Fibroblast of the aortic adventitia (primary cell): ENCODE measurements around the gene CPZ. TPM values are rescaled to one million over a fixed set of nuclear protein-coding genes. Genes with fewer than 3 reads are reported as not detected.

Experiments
- DNase-seq: peaks from one replicate; pipeline ENCODE4 v3.0.0-alpha.2; 2010; ENCODE audit warnings: low read depth
- H3K4me3 ChIP-seq: 2 replicates; pipeline ENCODE4 v1.5.1; 2011; ENCODE audit warnings: low read depth, mild to moderate bottlenecking, control low read depth, low read length, moderate library complexity
- total RNA-seq: library from RNA; depleted of rRNA; stranded (reverse); fragments of >200 nt; gene quantifications from 2 replicates; pipeline ENCODE4 v1.2.3, GENCODE V29; 2012; ENCODE audit warnings: low replicate concordance
- TF ChIP-seq, protein P1 (sequence below): IDR thresholded peaks from 2 replicates; pipeline ENCODE4 v1.5.1; 2011; ENCODE audit warnings: mild to moderate bottlenecking, low read length, control low read depth, inconsistent platforms; ENCODE audit not compliant: insufficient read depth

CPZ gene
- total RNA-seq = 7.0 and 24.9 TPM in 2 replicates

DNA sequence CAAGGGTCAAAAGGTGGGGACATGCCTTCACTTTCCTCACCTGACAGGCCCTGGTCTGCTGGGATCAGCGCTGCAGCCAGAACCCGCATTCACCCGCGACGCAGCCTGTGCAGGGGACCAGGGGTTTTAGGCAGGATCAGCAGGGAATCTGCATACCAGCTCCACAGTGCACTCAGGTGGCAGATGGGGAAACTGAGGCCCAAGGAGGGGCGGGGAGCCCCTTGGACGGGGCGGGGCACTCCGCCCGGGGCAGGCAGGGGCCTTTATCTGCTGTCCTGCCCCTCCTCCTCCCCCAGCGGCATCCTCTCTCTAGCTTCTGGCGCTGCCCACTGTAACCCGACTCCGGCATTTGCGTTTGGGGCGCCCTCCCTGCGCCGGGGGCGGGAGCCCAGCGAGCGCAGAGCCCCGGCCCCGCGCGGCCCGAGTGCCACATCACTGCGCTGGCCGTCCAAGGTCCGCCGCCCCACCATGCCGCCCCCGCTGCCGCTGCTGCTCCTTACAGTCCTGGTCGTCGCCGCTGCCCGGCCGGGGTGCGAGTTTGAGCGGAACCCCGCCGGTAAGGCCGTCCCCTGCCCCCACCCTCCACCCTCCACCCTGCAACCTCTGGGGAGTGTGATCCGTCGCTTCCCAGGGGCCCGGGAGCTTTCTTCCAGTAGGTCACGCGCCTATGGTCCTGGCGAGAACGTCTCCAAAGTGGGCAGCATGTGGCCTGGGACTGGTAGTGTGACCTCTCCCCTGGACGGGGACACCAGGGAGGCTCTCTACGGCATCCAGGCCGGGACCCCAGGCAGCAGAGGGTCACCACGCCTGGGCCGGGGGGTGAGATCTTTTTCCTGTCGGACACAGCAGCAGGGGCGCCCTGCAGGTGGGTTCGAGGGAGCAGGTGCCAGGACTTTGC is at the start of gene CPZ:
TSS of gene CPZ (plus strand) at position 400 of the 898 bp plus-strand sequence. CDS start at position 469, 69 bp downstream.
- peak within 1 kb of the TSS; percentile 62 for H3K4me3 ChIP-seq
- TF ChIP-seq, protein P1, sequence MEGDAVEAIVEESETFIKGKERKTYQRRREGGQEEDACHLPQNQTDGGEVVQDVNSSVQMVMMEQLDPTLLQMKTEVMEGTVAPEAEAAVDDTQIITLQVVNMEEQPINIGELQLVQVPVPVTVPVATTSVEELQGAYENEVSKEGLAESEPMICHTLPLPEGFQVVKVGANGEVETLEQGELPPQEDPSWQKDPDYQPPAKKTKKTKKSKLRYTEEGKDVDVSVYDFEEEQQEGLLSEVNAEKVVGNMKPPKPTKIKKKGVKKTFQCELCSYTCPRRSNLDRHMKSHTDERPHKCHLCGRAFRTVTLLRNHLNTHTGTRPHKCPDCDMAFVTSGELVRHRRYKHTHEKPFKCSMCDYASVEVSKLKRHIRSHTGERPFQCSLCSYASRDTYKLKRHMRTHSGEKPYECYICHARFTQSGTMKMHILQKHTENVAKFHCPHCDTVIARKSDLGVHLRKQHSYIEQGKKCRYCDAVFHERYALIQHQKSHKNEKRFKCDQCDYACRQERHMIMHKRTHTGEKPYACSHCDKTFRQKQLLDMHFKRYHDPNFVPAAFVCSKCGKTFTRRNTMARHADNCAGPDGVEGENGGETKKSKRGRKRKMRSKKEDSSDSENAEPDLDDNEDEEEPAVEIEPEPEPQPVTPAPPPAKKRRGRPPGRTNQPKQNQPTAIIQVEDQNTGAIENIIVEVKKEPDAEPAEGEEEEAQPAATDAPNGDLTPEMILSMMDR = no peak
- peak; percentile 38 for DNase-seq

DNA sequence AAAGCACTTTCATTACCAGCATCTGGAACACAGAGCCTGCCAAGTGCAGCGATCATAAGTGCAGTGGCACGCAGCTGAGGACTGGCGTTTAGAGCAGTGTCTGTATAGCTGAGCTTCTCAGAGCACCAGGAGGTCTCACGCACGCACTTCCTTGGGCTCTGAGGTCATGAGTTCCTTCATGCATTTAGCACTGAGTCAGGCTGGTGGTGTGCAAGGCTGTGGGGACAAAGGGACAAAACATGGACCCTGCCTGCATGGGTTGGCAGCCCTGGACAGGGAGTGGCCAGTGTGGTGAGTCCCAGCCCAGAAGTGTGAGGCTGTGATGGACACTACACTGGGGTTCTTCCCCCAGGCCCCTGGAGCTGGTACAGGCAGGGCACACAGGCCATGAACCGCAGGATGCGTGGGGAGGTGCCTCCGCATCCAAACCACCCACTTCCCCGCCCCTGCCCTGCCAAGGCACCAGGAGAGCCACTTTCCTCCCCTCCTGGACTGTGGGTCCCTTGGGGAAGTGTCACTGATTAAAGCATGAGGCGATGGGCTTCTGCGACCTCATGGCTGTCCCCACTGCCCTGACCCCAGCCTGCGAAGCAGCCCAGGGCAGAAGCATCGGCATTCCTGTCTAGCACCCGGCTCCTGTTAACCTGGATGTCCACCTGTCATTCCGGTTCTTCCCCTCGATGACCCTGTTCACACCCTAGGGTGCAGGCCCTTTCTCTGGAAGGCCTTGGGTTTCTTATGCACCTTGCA is 49.6 kb upstream of the CPZ start:
- TF ChIP-seq, protein P1 = no peak
- no peak overlapping the region for H3K4me3 ChIP-seq
- DNase-seq = no peak

DNA sequence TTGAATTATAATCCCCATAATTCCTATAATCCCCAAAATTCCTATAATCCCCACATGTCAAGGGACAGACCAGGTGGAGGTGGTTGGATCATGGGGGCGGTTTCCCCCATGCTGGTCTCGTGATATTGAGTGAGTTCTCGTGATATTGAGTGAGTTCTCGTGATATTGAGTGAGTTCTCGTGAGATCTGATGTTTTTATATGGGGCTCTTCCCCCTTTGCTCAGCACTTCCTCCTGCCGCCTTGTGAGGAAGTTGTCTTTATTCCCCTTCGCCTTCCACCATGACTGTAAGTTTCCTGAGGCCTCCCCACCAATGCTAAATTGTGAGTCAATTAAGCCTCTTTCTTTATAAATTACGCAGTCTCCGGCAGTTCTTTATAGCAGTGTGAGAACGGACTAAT is 48.9 kb upstream of the CPZ start:
- TF ChIP-seq, protein P1 = no peak
- no peak for DNase-seq
- H3K4me3 ChIP-seq = no peak overlapping the region

DNA sequence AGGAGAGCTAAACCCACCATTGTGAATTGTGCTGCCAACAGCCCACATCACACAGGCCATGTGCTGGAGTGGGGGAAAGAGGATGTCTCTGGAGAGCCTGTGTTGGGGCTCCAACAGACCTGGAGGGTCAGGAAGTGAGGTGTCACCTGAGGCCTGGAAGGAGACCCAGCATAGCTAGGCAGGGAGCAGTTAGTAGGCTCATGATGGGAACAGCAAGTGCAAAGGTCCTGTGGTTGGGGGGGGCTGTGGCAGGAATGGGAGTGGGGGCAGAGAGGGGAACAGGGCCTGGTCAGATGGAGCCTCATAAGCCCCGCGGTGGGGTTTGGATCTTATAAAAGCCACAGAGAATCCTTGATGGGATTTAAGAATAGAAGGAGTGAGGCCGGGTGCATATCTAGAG is 48.3 kb upstream of the CPZ start:
- no peak for DNase-seq
- no peak overlapping the region for H3K4me3 ChIP-seq
- TF ChIP-seq, protein P1 = no peak

DNA sequence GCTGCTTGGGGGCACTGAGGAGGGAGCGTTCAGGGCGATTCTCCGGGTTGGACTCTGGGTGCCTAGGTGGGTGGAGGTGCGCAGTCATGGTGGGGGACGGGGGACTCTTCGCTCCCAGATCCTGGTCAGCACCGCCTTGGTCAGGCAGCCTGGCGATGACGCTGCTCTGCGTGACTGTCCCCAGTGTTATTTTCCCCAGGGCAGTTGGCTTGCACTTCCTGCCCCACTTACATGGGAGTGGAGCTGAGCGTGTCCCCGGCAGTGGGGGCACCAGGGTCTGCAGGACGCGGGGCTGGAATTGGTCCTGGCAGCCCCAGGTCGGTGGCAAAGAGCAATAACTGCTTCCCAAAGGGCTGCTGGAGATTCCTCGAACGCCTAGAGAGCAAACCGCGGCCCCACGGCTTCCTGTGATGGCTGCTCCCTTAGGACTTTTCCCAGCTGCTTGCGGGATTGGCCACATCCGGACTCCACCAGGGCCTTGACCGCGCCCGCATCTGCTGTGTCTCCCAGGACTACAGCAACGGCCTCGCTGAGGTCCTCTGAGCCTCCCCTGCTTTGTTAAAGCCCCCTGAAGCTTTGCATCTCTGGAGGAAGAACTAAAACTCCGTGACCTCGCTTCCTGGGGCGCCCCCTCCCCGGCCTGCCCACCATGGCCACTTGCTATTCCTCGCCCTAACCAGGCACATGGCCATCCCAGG is 47.7 kb upstream of the CPZ start:
- TF ChIP-seq, protein P1 = no peak
- no peak for DNase-seq
- no peak overlapping the region for H3K4me3 ChIP-seq

DNA sequence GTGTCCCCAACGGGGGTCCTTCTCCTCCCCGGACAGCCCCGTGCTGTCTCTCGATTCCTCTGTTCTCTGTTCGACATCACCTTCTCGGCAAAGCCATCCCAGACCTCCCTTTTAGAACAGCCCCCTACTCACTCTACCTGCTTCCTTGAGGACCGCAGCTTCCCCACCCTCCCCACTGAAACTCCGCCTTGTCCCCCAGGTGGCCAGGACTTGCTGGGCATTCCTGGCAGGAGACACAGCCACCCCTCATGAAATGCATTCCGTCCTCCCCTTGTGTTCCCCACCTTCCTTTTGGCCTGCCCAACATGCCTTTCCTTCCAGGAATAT is 47.2 kb upstream of the CPZ start:
- DNase-seq = no peak
- no peak overlapping the region for H3K4me3 ChIP-seq
- TF ChIP-seq, protein P1 = no peak
